ENCODE measurements around the gene FAM222A. TPM values are rescaled to one million over a fixed set of nuclear protein-coding genes. Genes with fewer than 3 reads are reported as not detected.

The FAM222A gene
- polyA plus RNA-seq, 2 of the 4 experiments (the other 2 are of a cell fraction), result 0.98 to 3.2 TPM

- no peak overlapping the region for H3K27ac ChIP-seq
- no peak overlapping the region for H3K4me2 ChIP-seq
- FAIRE-seq, result no peak
- DNase-seq (ENCODE audit: low read depth in 1 of 2, low spot score in 1 of 2), result no peak
- H3K4me1 ChIP-seq, result 0 out of 3 replicates have a peak, but pooled peaks cover under 1% of the 10 kb centered on the region
- ATAC-seq, result no peak
- ChIA-PET POLR2A (no interaction called here), CTCF (interaction anchor here (1.4 to 2.0 kb wide), 2 partner anchors 13 to 74 kb away, joined by 3 to 5 read pairs; partner anchors contain the start of gene FAM222A)
- H3K9me3 ChIP-seq, result no peaks in the 10 kb centered on the region
- 53% methylated on average over 6 of the region's 6 CpGs for WGBS (ENCODE audit: missing lambda C conversion rate)
- no peak overlapping the region for H3K4me3 ChIP-seq
- TF ChIP-seq MAZ (IDR thresholded peaks at IDR 0.05; ENCODE audit: borderline replicate concordance, low read depth, low read length) (no peak), CTCF (IDR thresholded peaks at IDR 0.05) (no peak), RARB (CRISPR knock-in tag; IDR thresholded peaks at IDR 0.05) (no peak), EHF (CRISPR knock-in tag; IDR thresholded peaks at IDR 0.05) (no peak), KDM5A (IDR thresholded peaks at IDR 0.05) (no peak), USF2 (IDR thresholded peaks at IDR 0.05) (no peak), ESRRA (IDR thresholded peaks at IDR 0.05; ENCODE audit: borderline replicate concordance, low read length) (no peak), HOXA7 (CRISPR knock-in tag; IDR thresholded peaks at IDR 0.05) (no peak), NPAS2 (CRISPR knock-in tag; IDR thresholded peaks at IDR 0.05; ENCODE audit: borderline replicate concordance) (no peak), MYC (IDR thresholded peaks at IDR 0.05; ENCODE audit: borderline replicate concordance, low read length) (no peak), ZC3H11A (IDR thresholded peaks at IDR 0.05) (no peak)
Observed at GRCh38 chr12:109701064-109701463, 12.6 kb upstream of the FAM222A start.

GRCh38 chr12:109702111-109702841, 11.3 kb upstream of the FAM222A start:
- FAIRE-seq, result no peak
- Histone ChIP-seq H3K4me1 (no peaks in the 10 kb centered on the region), H3K9me3 (no peaks in the 10 kb centered on the region), H3K4me2 (no peak overlapping the region), H3K27ac (no peak overlapping the region), H3K4me3 (no peak overlapping the region)
- DNase-seq (ENCODE audit: low read depth in 1 of 2, low spot score in 1 of 2), result no peak
- 84% methylated on average over 9 of the region's 9 CpGs for WGBS (ENCODE audit: missing lambda C conversion rate)
- CTCF ChIA-PET, result interaction anchor here (0.9 to 1.3 kb wide), 2 partner anchors 17 to 26 kb away, joined by 3 to 4 read pairs; no protein-coding TSS in a partner anchor
- no peak for TF ChIP-seq SMC3 (IDR thresholded peaks at IDR 0.05)
- no peak for TF ChIP-seq RARB (CRISPR knock-in tag; IDR thresholded peaks at IDR 0.05)
- no peak for TF ChIP-seq ATOH8 (CRISPR knock-in tag; IDR thresholded peaks at IDR 0.05; ENCODE audit: low read depth)
- no peak for TF ChIP-seq CEBPB (IDR thresholded peaks at IDR 0.05)
- POLR2A ChIA-PET, result no interaction called here
- peak in 1 of 2 experiments; percentile 41; a peak in 3 of 6 replicates for ATAC-seq

- no peak overlapping the region for H3K4me2 ChIP-seq
- ATAC-seq (no peak), DNase-seq (ENCODE audit: low read depth in 1 of 2, low spot score in 1 of 2) (no peak), FAIRE-seq (no peak)
- TF ChIP-seq CHD2 (IDR thresholded peaks at IDR 0.05; ENCODE audit: low read length, partially characterized antibody), result no peak
- no peak for TF ChIP-seq HOXB5 (CRISPR knock-in tag; IDR thresholded peaks at IDR 0.05)
- no peak for TF ChIP-seq KDM5A (IDR thresholded peaks at IDR 0.05)
- no peak for TF ChIP-seq CTCF (IDR thresholded peaks at IDR 0.05)
- ChIA-PET POLR2A (no interaction called here), CTCF (interaction anchor here (1.3 kb wide), 1 partner anchor 15 kb away, joined by 3 read pairs; no protein-coding TSS in a partner anchor)
- no peaks in the 10 kb centered on the region for H3K9me3 ChIP-seq
- H3K27ac ChIP-seq, result no peak overlapping the region
- no peak overlapping the region for H3K4me3 ChIP-seq
- 65% methylated on average over 7 of the region's 7 CpGs for WGBS (ENCODE audit: missing lambda C conversion rate)
- H3K4me1 ChIP-seq, result no peaks in the 10 kb centered on the region
Observed at GRCh38 chr12:109703684-109704083, 9.9 kb upstream of the FAM222A start.

All from A549 (cell line).